AG04450 (cell line): Measurements from ENCODE around the gene TNFRSF6B. TPM values are rescaled to one million over a fixed set of nuclear protein-coding genes. Genes with fewer than 3 reads are reported as not detected.
A peak's percentile ranks its signal among the peaks of the same experiment; 100 is the strongest.

Experiments
- CTCF ChIA-PET: fragments of 300-600, 350-600 bp; formaldehyde crosslinking; extraction: SDS; loops from one replicate; lab custom pipeline; 2022; ENCODE audit warnings: antibody characterized with exemption, inconsistent platforms; lab: Charles Lee
- POLR2A ChIA-PET: fragments of 350-600 bp; formaldehyde crosslinking; extraction: SDS; loops from one replicate; lab custom pipeline; 2021; ENCODE audit warnings: antibody characterized with exemption, inconsistent platforms; lab: Yijun Ruan, JAX
- DNase-seq: peaks from one replicate; pipeline ENCODE4 v3.0.0-alpha.2; 2011; ENCODE audit warnings: low read depth, low spot score
- H3K27ac ChIP-seq: one replicate; pipeline ENCODE4 v1.5.1; 2012; ENCODE audit warnings: low read depth, low read length, control low read depth
- H3K27me3 ChIP-seq: one replicate; pipeline ENCODE4 v1.6.0; 2012; ENCODE audit warnings: low read length; ENCODE audit not compliant: control insufficient read depth, insufficient read depth
- H3K4me3 ChIP-seq: 2 replicates; pipeline ENCODE4 v1.5.1; 2011; ENCODE audit warnings: mild to moderate bottlenecking, low read depth, low read length, control low read depth
- H3K9me3 ChIP-seq: 2 replicates; pipeline ENCODE4 v1.5.1; 2012; ENCODE audit warnings: low read length; ENCODE audit not compliant: control insufficient read depth, insufficient read depth
- polyA plus RNA-seq: library from polyadenylated mRNA; depleted of rRNA; stranded (reverse); fragments of >200 nt; gene quantifications from 2 replicates; pipeline ENCODE4 v1.2.3, GENCODE V29; 2011
- TF ChIP-seq, protein P1 (sequence below): IDR thresholded peaks from 2 replicates; pipeline ENCODE4 v1.5.1; 2011; ENCODE audit warnings: low read depth, low read length, control low read depth, inconsistent platforms

The TNFRSF6B gene
- polyA plus RNA-seq, 1 experiment = 2.5 TPM

DNA sequence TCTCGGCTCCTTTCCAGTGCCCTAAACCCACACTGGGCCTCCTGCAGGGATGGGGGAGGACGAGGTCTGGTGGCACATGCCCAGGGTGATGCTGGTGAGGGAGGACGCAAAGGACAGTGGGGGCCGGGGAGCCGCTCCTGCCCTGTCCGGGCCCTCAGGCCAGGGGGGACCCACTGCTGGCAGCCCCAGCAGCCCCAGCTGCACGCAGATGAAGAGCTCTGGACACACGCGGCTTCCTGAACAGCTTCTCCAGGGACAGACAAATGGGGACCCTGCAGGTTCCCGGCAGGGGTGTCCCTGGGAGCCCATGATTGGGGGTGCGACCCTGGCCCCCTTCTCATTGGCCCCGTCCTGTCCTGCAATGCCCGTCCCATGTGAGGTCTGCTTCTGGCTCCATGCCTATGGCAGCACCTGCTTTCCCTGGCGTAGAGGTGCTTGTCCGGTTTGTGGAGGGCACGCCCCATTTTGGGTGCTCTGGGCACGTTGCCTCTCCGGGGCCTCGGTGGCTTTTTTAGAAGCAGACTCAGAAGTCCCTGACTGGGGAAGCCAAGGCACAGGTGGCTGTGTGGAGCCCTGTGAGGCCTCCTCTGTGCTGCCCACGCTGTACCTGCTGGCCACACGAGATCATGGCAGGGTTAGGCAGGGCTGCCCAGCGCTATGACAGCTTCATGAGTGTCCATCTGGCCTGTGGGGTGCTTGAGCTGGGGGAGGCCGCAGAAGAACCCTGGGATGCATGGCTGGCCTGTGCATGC is 15.4 kb upstream of the TNFRSF6B start:
- TF ChIP-seq, protein P1, sequence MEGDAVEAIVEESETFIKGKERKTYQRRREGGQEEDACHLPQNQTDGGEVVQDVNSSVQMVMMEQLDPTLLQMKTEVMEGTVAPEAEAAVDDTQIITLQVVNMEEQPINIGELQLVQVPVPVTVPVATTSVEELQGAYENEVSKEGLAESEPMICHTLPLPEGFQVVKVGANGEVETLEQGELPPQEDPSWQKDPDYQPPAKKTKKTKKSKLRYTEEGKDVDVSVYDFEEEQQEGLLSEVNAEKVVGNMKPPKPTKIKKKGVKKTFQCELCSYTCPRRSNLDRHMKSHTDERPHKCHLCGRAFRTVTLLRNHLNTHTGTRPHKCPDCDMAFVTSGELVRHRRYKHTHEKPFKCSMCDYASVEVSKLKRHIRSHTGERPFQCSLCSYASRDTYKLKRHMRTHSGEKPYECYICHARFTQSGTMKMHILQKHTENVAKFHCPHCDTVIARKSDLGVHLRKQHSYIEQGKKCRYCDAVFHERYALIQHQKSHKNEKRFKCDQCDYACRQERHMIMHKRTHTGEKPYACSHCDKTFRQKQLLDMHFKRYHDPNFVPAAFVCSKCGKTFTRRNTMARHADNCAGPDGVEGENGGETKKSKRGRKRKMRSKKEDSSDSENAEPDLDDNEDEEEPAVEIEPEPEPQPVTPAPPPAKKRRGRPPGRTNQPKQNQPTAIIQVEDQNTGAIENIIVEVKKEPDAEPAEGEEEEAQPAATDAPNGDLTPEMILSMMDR = no peak
- Histone ChIP-seq H3K27me3 (no peaks in the 10 kb centered on the region), H3K27ac (peak overlapping the region; percentile 97), H3K9me3 (peaks cover 16% of the 10 kb centered on the region), H3K4me3 (no peak overlapping the region)
- no peak for DNase-seq
- ChIA-PET POLR2A (interaction anchor here (0.6 to 2.3 kb wide), 2 partner anchors 23 to 110 kb away, joined by 4 to 14 read pairs; partner anchors contain the start of gene RTEL1), CTCF (no interaction called here)

DNA sequence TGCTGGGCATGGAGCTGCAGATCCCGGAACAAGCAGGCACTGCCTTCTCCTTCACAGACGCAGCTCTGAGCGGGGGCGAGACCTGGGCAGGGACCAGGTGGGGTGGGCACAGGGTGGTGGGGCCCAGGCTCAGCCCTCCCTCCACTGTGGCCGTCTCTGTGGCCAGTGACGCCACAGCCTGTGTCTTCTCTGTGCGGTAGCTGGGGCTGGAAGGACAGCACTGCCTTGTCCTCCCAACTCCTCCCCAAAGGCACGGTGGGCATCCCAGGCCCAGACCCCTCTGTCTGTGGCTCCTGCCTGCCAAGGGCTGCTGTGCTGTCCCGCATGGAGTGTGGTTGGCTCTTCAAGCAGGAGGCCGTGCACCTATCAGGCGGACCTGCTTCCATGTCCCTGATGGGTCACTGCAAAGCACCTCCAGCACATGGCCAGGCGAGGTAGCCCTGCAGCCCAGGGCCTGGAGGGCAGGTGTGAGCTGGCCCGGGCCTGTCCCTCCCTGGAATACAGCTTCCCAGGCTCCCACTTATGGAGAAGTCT is 14.8 kb upstream of the TNFRSF6B start:
- peak overlapping the region; percentile 97 for H3K27ac ChIP-seq
- no peak for DNase-seq
- CTCF ChIA-PET = interaction anchor here (1.1 kb wide), 1 partner anchor 177 kb away, joined by 3 read pairs; no protein-coding TSS in a partner anchor
- H3K9me3 ChIP-seq = peaks cover 16% of the 10 kb centered on the region
- H3K27me3 ChIP-seq = no peaks in the 10 kb centered on the region
- TF ChIP-seq, protein P1 = no peak
- POLR2A ChIA-PET = interaction anchor here (0.6 to 2.3 kb wide), 7 partner anchors 10 to 183 kb away, joined by 3 to 14 read pairs (median 3); partner anchors contain the start of genes GMEB2, PTK6, RTEL1 and STMN3
- H3K4me3 ChIP-seq = no peak overlapping the region

DNA sequence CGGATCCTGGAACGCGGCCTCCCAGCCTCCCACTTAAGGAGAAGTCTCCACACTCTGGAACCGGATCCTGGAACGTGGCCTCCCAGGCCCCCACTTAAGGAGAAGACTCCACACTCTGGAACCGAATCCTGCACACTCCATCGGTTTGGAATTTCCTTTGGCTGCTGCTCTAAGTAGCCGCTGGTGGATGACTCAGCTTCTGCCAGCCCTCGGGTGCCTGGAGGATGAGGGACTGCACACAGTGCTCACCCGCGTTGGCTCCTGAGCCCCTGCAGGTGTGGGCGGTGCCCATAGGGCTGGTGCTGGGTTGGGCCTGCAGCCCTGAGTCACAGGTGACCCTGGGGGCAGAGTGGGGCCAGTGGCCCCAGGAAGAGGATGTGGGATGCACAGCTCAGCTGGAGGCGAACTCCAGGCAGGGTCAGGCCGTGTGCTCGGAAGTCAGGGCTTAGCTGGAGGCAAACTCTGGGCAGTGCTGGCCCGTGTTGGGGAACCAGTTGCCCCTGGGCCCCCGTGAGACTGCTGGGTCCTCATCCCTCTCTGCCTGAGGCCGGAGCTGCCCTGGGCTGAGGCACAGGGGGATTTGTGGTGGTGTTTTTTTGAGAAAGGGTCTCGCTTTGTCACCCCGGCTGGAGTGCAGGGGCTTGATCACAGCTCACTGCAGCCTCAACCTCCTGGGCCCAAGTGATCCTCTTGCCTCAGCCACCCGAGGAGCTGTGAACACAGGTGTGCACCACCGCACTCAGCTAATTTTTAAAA is 13.9 kb upstream of the TNFRSF6B start:
- POLR2A ChIA-PET = interaction anchor here (0.6 to 2.3 kb wide), 14 partner anchors 10 to 338 kb away, joined by 3 to 14 read pairs (median 4); partner anchors contain the start of genes ARFRP1, GMEB2, PTK6 and RTEL1
- CTCF ChIA-PET = interaction anchor here (1.1 to 1.3 kb wide), 2 partner anchors 145 to 176 kb away, joined by 3 to 4 read pairs; no protein-coding TSS in a partner anchor

DNA sequence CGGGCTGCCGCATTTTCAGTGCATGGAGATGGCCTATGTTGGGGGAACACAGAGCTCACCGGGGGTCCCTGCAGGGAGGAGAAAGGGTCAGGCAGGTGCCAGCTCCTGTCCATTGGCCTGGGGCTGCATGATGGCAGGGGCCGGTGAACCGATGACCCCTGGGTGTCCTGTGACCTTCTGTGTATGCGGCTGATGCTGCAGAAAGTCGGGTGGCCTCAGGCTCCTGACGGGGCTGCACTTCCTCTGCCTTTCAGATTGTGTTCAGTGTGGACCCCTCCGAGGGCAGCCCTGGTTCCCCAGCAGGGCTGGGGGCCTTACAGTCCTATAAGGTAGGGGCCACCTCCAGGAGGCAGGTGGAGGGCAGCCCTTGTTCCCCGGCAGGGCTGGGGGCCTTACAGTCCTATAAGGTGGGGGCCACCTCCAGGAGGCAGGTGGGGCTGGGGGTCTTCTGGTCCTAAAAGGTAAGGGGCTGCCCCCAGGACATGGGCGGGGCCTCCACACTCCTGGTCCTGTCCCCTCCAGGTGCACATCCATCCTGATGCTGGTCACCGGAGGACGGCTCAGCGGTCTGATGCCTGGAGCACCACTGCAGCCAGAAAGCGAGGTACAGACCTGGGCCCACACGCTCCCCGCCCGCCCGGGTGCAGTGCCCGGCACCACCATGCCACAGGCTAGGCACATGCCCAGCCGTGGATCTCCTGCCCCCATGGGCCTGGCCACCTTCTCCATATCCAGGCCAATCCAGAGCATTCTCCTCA is 11.0 kb upstream of the TNFRSF6B start:
- CTCF ChIA-PET = no interaction called here
- DNase-seq = no peak
- no peak overlapping the region for H3K27ac ChIP-seq
- TF ChIP-seq, protein P1 = no peak
- H3K27me3 ChIP-seq = no peaks in the 10 kb centered on the region
- peaks cover 16% of the 10 kb centered on the region for H3K9me3 ChIP-seq
- POLR2A ChIA-PET = no interaction called here
- no peak overlapping the region for H3K4me3 ChIP-seq

More for the DNA sequence above, 13.9 kb upstream of the TNFRSF6B start:
- Histone ChIP-seq H3K4me3 (no peak overlapping the region), H3K9me3 (peaks cover 16% of the 10 kb centered on the region), H3K27ac (peak overlapping the region; percentile 97), H3K27me3 (no peaks in the 10 kb centered on the region)
- TF ChIP-seq, protein P1 = no peak
- peak; percentile 91 for DNase-seq
